HEK293 (cell line): ENCODE results near the gene RUNX1.

ENCODE experiments used
- CTCF ChIA-PET: fragments of 350-600 bp; formaldehyde crosslinking; extraction: SDS; loops from one replicate; lab custom pipeline; 2021; ENCODE audit warnings: antibody characterized with exemption; lab: Yijun Ruan, JAX
- POLR2A ChIA-PET: fragments of 300-600 bp; formaldehyde crosslinking; extraction: SDS; loops from one replicate; lab custom pipeline; 2020; ENCODE audit warnings: antibody characterized with exemption, inconsistent platforms; lab: Yijun Ruan, JAX
- H3K27ac ChIP-seq: fragments of 200-500 bp; sonication (Bioruptor generic); 2 replicates; pipeline ENCODE4 v1.5.1; 2014; ENCODE audit warnings: low read depth, low read length, control low read depth, inconsistent platforms; ENCODE audit errors: extremely low read depth
- H3K36me3 ChIP-seq, 2 experiments: fragments of 200-500 bp in 1 of 2; sonication (Bioruptor generic) in 1 of 2; 1 replicate in 1 of 2; 2 replicates in 1 of 2; pipeline ENCODE4 v1.5.1; 2014 to 2017; ENCODE audit warnings: inconsistent platforms in 2 of 2, low read length in 2 of 2; ENCODE audit not compliant: control insufficient read depth in 2 of 2, insufficient read depth in 1 of 2
- H3K4me1 ChIP-seq: fragments of 200-500 bp; sonication (Bioruptor generic); 2 replicates; pipeline ENCODE4 v1.5.1; 2014; ENCODE audit warnings: mild to moderate bottlenecking, low read length, inconsistent platforms; ENCODE audit not compliant: control insufficient read depth, insufficient read depth
- H3K4me3 ChIP-seq: 2 replicates; pipeline ENCODE4 v1.5.1; 2011; ENCODE audit warnings: low read depth, mild to moderate bottlenecking, control low read depth, low read length, moderate library complexity
- H3K9me3 ChIP-seq: fragments of 200-500 bp; sonication (Bioruptor generic); 2 replicates; pipeline ENCODE4 v1.5.1; 2014; ENCODE audit warnings: low read depth, low read length, inconsistent platforms; ENCODE audit not compliant: control insufficient read depth, insufficient read depth
- YY1 ChIP-seq: fragments of 450-650 bp; formaldehyde crosslinking; IDR thresholded peaks from 2 replicates; pipeline ENCODE4 v1.5.1; 2018; ENCODE audit warnings: missing biosample characterization, missing genetic modification characterization
- ZNF114 ChIP-seq: fragments of 450-650 bp; formaldehyde crosslinking; IDR thresholded peaks from 2 replicates; pipeline ENCODE4 v1.5.0; 2017; ENCODE audit warnings: missing biosample characterization, missing genetic modification characterization
- ZNF132 ChIP-seq: fragments of 450-650 bp; formaldehyde crosslinking; IDR thresholded peaks from 2 replicates; pipeline ENCODE4 v1.5.1; 2017; ENCODE audit warnings: missing biosample characterization, missing genetic modification characterization, borderline replicate concordance
- ZNF155 ChIP-seq: fragments of 450-650 bp; formaldehyde crosslinking; IDR thresholded peaks from 2 replicates; pipeline ENCODE4 v1.5.1; 2016; ENCODE audit warnings: missing biosample characterization, missing genetic modification characterization
- ZNF292 ChIP-seq: fragments of 450-650 bp; formaldehyde crosslinking; IDR thresholded peaks from 2 replicates; pipeline ENCODE4 v1.5.1; 2016; ENCODE audit warnings: low read depth, missing biosample characterization, missing genetic modification characterization, borderline replicate concordance
- ZNF324 ChIP-seq: fragments of 450-650 bp; formaldehyde crosslinking; IDR thresholded peaks from 2 replicates; pipeline ENCODE4 v1.5.1; 2016; ENCODE audit warnings: missing biosample characterization, missing genetic modification characterization
- ZNF335 ChIP-seq: fragments of 450-650 bp; formaldehyde crosslinking; conservative IDR thresholded peaks from 2 replicates; pipeline ENCODE4 v1.5.1; 2016; ENCODE audit warnings: missing biosample characterization, missing genetic modification characterization
- ZNF37A ChIP-seq: fragments of 450-650 bp; IDR thresholded peaks from 2 replicates; pipeline ENCODE4 v1.5.1; 2018; ENCODE audit warnings: missing biosample characterization, missing genetic modification characterization
- ZNF426 ChIP-seq: fragments of 450-650 bp; formaldehyde crosslinking; IDR thresholded peaks from 2 replicates; pipeline ENCODE4 v1.5.1; 2017; ENCODE audit warnings: missing biosample characterization, missing genetic modification characterization, mild to moderate bottlenecking, inconsistent platforms, moderate library complexity
- ZNF433 ChIP-seq: fragments of 450-650 bp; formaldehyde crosslinking; IDR thresholded peaks from 2 replicates; pipeline ENCODE4 v1.5.1; 2016; ENCODE audit warnings: missing biosample characterization, missing genetic modification characterization, low read depth
- ZNF473 ChIP-seq: fragments of 450-650 bp; formaldehyde crosslinking; IDR thresholded peaks from 2 replicates; pipeline ENCODE4 v1.5.1; 2017; ENCODE audit warnings: missing biosample characterization, missing genetic modification characterization
- ZNF555 ChIP-seq: fragments of 450-650 bp; formaldehyde crosslinking; conservative IDR thresholded peaks from 2 replicates; pipeline ENCODE4 v1.5.1; 2017; ENCODE audit warnings: missing biosample characterization, mild to moderate bottlenecking, missing genetic modification characterization, inconsistent platforms
- ZNF560 ChIP-seq: fragments of 450-650 bp; formaldehyde crosslinking; IDR thresholded peaks from 2 replicates; pipeline ENCODE4 v1.5.1; 2017; ENCODE audit warnings: missing biosample characterization, missing genetic modification characterization, borderline replicate concordance
- ZNF658 ChIP-seq: fragments of 450-650 bp; formaldehyde crosslinking; IDR thresholded peaks from 2 replicates; pipeline ENCODE4; 2016; ENCODE audit warnings: missing biosample characterization, missing genetic modification characterization
- ZNF664 ChIP-seq: fragments of 450-650 bp; formaldehyde crosslinking; IDR thresholded peaks from 2 replicates; pipeline ENCODE4 v1.5.1; 2016; ENCODE audit warnings: missing biosample characterization, missing genetic modification characterization
- ZNF701 ChIP-seq: fragments of 450-650 bp; formaldehyde crosslinking; IDR thresholded peaks from 2 replicates; pipeline ENCODE4 v1.5.1; 2016; ENCODE audit warnings: missing biosample characterization, missing genetic modification characterization
- TF ChIP-seq, protein P1 (sequence below): fragments of 450-650 bp; formaldehyde crosslinking; IDR thresholded peaks from 2 replicates; pipeline ENCODE4 v1.5.1; 2016; ENCODE audit warnings: missing biosample characterization, missing genetic modification characterization, borderline replicate concordance
- TF ChIP-seq, protein P2 (sequence below): fragments of 450-650 bp; formaldehyde crosslinking; IDR thresholded peaks from 2 replicates; pipeline ENCODE4 v1.5.1; 2016; ENCODE audit warnings: missing biosample characterization, missing genetic modification characterization
- TF ChIP-seq, protein P3 (sequence below): fragments of 450-650 bp; formaldehyde crosslinking; IDR thresholded peaks from 2 replicates; pipeline ENCODE4 v1.5.1; 2016; ENCODE audit warnings: missing biosample characterization, missing genetic modification characterization

The RUNX1 gene

DNA sequence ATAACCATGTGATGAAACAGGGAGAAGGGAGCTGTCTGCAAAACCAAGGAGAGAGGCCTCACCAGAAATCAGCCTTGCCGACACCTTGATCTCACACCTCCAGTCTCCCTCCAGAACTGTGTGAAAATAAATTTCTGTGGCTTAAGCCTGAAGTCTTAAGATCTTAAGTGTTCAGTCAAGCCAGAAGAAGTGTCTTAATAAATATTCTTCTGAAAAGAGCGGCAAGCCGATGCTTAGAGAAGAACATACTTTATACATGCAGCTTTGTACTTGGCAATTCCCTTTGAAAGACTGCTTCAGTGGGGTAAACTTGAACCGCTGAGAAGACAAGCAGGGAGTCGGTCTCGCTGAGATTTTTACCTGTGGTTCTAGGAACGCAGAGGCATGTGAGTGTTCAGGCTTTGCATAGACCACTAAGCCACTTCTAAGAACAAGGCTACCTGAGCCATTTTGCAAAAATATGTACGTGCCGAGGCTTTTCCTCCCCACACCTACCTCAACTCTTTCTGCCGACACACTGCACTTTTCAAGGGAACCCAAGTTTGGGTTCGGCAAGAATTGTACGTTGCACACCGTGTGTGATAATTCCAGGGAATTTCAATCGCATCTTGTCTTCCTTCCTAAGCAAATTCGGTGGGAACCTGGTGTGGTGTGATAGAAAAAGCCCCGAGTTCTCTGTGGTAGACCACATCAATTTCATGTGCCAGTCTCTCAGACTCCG lies 3.4 kb downstream of the RUNX1 start (continued):
- no peak for TF ChIP-seq ZNF664 (tag by site-specific recombination)
- no peak for TF ChIP-seq ZNF560 (tag by site-specific recombination)
- no peak for TF ChIP-seq ZNF114 (tag by site-specific recombination)
- no peak for TF ChIP-seq ZNF324 (tag by site-specific recombination)
- TF ChIP-seq, all 188 proteins: peak for 0

DNA sequence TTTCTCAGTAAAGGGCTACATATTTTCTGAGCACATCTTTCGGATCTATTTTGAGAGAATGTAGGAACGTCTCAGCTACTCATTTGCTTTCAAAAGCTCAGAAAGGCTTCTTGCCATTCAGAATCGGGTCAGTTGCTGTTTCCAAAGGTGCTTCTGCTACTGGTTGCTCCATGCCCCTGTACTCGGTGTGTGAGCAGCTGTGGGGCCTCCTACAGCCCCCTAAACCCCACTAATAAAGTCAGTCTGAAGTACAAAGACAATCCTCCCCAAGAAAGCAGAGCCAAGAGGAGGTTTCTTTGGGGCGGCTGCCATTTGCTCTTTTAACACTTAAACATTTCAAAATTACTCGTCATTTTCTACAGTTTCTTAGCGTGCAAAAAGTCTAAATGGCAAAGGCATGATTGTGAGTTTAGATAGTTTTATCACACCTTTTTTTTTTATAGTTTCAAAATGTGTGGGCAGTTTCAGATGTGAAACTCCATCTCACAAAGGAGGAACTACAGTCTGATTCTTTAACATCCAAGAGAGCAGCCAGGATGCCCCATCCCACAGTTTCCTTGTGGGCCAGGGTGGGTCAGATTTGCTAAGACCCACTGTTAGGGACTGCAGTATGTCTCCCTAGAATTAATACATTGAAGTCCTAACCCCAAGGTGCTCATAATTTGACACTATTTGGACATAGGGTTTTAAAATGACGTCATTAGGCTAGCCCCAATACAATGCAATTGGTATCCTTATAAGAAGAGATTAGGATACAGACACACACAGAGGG lies 4.1 kb downstream of the RUNX1 start:
- CTCF ChIA-PET: no interaction called here
- Histone ChIP-seq H3K27ac (no peak overlapping the region), H3K36me3 (no peaks in the 10 kb centered on the region), H3K4me1 (peaks cover 15% of the 10 kb centered on the region), H3K9me3 (no peaks in the 10 kb centered on the region)
- POLR2A ChIA-PET: no interaction called here
- TF ChIP-seq ZNF701 (tag by site-specific recombination): no peak
- TF ChIP-seq ZNF473 (tag by site-specific recombination): no peak
- no peak for TF ChIP-seq ZNF426 (tag by site-specific recombination)
- no peak for TF ChIP-seq ZNF37A (tag by site-specific recombination)
- no peak for TF ChIP-seq ZNF658 (tag by site-specific recombination)
- TF ChIP-seq ZNF292 (tag by site-specific recombination): no peak
- no peak for TF ChIP-seq YY1
- no peak for TF ChIP-seq ZNF155
- TF ChIP-seq ZNF132 (tag by site-specific recombination): no peak
- TF ChIP-seq, protein P1, sequence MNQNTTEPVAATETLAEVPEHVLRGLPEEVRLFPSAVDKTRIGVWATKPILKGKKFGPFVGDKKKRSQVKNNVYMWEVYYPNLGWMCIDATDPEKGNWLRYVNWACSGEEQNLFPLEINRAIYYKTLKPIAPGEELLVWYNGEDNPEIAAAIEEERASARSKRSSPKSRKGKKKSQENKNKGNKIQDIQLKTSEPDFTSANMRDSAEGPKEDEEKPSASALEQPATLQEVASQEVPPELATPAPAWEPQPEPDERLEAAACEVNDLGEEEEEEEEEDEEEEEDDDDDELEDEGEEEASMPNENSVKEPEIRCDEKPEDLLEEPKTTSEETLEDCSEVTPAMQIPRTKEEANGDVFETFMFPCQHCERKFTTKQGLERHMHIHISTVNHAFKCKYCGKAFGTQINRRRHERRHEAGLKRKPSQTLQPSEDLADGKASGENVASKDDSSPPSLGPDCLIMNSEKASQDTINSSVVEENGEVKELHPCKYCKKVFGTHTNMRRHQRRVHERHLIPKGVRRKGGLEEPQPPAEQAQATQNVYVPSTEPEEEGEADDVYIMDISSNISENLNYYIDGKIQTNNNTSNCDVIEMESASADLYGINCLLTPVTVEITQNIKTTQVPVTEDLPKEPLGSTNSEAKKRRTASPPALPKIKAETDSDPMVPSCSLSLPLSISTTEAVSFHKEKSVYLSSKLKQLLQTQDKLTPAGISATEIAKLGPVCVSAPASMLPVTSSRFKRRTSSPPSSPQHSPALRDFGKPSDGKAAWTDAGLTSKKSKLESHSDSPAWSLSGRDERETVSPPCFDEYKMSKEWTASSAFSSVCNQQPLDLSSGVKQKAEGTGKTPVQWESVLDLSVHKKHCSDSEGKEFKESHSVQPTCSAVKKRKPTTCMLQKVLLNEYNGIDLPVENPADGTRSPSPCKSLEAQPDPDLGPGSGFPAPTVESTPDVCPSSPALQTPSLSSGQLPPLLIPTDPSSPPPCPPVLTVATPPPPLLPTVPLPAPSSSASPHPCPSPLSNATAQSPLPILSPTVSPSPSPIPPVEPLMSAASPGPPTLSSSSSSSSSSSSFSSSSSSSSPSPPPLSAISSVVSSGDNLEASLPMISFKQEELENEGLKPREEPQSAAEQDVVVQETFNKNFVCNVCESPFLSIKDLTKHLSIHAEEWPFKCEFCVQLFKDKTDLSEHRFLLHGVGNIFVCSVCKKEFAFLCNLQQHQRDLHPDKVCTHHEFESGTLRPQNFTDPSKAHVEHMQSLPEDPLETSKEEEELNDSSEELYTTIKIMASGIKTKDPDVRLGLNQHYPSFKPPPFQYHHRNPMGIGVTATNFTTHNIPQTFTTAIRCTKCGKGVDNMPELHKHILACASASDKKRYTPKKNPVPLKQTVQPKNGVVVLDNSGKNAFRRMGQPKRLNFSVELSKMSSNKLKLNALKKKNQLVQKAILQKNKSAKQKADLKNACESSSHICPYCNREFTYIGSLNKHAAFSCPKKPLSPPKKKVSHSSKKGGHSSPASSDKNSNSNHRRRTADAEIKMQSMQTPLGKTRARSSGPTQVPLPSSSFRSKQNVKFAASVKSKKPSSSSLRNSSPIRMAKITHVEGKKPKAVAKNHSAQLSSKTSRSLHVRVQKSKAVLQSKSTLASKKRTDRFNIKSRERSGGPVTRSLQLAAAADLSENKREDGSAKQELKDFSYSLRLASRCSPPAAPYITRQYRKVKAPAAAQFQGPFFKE (tag by site-specific recombination): no peak
- TF ChIP-seq, protein P2, sequence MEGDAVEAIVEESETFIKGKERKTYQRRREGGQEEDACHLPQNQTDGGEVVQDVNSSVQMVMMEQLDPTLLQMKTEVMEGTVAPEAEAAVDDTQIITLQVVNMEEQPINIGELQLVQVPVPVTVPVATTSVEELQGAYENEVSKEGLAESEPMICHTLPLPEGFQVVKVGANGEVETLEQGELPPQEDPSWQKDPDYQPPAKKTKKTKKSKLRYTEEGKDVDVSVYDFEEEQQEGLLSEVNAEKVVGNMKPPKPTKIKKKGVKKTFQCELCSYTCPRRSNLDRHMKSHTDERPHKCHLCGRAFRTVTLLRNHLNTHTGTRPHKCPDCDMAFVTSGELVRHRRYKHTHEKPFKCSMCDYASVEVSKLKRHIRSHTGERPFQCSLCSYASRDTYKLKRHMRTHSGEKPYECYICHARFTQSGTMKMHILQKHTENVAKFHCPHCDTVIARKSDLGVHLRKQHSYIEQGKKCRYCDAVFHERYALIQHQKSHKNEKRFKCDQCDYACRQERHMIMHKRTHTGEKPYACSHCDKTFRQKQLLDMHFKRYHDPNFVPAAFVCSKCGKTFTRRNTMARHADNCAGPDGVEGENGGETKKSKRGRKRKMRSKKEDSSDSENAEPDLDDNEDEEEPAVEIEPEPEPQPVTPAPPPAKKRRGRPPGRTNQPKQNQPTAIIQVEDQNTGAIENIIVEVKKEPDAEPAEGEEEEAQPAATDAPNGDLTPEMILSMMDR (tag by site-specific recombination): no peak
- no peak for TF ChIP-seq ZNF324 (tag by site-specific recombination)
- TF ChIP-seq ZNF555 (tag by site-specific recombination): no peak
- no peak for TF ChIP-seq ZNF335 (tag by site-specific recombination)
- no peak for TF ChIP-seq ZNF433 (tag by site-specific recombination)
- TF ChIP-seq, protein P3, sequence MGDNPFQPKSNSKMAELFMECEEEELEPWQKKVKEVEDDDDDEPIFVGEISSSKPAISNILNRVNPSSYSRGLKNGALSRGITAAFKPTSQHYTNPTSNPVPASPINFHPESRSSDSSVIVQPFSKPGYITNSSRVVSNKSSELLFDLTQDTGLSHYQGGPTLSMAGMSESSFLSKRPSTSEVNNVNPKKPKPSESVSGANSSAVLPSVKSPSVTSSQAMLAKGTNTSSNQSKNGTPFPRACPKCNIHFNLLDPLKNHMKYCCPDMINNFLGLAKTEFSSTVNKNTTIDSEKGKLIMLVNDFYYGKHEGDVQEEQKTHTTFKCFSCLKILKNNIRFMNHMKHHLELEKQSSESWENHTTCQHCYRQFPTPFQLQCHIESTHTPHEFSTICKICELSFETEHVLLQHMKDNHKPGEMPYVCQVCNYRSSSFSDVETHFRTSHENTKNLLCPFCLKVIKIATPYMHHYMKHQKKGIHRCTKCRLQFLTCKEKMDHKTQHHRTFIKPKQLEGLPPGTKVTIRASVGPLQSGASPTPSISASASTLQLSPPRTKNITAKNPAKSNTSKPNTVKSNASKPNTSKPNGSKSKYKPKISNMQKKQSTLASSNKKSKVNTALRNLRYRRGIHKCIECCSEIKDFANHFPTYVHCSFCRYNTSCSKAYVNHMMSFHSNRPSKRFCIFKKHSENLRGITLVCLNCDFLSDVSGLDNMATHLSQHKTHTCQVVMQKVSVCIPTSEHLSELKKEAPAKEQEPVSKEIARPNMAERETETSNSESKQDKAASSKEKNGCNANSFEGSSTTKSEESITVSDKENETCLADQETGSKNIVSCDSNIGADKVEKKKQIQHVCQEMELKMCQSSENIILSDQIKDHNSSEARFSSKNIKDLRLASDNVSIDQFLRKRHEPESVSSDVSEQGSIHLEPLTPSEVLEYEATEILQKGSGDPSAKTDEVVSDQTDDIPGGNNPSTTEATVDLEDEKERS (tag by site-specific recombination): no peak
- TF ChIP-seq, all 188 proteins: peak for 0
- H3K4me3 ChIP-seq: no peak overlapping the region
